Inflammatory macrophage treated with lipopolysaccharide for 1 hour (primary cell): ENCODE results near the gene SGSM2.
A peak's percentile ranks its signal among the peaks of the same experiment; 100 is the strongest.
"Not testable (repeated sequence)": the region's sequence is repeated elsewhere in the genome, so short reads cannot be mapped to it uniquely, and the experiment has no call there.

Experiments used
- DNase-seq, 2 donors: peaks; one replicate each; pipeline ENCODE4 v3.0.0-alpha.2; 2020 to 2022

The SGSM2 gene, protein sequence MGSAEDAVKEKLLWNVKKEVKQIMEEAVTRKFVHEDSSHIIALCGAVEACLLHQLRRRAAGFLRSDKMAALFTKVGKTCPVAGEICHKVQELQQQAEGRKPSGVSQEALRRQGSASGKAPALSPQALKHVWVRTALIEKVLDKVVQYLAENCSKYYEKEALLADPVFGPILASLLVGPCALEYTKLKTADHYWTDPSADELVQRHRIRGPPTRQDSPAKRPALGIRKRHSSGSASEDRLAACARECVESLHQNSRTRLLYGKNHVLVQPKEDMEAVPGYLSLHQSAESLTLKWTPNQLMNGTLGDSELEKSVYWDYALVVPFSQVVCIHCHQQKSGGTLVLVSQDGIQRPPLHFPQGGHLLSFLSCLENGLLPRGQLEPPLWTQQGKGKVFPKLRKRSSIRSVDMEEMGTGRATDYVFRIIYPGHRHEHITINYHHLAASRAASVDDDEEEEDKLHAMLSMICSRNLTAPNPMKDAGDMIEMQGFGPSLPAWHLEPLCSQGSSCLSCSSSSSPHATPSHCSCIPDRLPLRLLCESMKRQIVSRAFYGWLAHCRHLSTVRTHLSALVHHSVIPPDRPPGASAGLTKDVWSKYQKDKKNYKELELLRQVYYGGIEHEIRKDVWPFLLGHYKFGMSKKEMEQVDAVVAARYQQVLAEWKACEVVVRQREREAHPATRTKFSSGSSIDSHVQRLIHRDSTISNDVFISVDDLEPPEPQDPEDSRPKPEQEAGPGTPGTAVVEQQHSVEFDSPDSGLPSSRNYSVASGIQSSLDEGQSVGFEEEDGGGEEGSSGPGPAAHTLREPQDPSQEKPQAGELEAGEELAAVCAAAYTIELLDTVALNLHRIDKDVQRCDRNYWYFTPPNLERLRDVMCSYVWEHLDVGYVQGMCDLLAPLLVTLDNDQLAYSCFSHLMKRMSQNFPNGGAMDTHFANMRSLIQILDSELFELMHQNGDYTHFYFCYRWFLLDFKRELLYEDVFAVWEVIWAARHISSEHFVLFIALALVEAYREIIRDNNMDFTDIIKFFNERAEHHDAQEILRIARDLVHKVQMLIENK

DNA sequence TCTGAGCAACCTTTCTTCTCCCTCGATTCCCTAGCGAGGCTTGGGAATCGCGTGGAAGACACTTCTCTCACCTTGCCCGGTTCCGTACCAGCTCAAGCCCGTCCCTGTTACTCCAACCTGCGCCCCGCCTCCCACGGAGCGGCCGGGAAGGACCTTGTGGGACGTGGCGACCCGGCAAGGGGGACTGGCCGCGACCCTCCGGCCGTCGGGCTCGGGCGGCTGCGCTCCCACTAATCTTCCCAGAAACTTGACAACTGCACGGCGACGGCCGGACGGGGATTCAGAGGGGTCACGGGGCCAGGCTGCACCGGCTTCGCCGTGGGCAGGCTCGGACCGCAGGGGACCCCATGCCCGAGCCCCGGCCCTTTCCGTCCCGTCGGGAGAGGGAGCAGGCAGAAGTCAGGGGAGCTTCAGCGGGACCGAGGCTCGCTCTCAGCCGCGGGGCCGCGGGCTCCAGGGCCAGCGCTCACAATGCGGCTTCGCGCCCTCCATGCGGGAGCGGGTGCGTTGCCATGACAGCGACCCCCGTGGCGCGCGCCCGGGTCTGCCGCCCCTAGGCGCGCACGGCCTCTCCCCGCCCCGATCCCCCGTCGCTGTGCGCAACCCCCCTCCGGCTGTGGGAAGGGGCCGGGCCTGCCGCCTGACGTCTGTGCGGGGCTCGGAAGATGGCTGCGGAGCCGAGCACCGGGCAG, at the start of gene SGSM2:
Gene SGSM2, plus strand, starts transcription at position 650 of the 692 bp plus-strand sequence. CDS start 188 bp downstream, outside the sequence.
- peak in 1 of 2 donors; percentile 11 for DNase-seq

DNA sequence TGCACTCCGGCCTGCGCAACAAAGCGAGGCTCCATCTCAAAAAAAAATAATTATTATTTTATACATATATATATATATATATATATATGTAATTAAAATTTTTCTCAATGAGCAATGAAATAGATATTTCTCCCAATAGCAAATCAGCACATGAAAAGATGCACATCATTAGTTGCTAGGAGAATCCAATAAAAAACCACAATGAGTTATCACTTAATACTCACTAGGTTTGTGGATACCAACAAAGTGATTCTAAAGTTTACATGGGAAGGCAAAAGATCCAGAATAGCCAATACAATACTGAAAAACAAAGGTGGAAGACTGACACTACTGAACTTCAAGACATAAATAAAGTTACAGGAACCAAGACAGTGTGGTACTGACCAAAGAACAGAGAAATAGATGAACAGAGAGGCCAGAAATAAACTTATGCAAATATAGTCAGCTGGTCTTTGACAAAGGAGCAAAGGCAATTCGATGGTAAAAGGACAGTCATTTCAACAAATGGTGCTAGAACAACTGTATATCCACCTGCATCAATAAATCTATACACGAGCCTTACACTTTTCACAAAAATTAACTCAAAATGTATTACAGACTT, 47.3 kb upstream of the SGSM2 start:
- DNase-seq, result no peak

DNA sequence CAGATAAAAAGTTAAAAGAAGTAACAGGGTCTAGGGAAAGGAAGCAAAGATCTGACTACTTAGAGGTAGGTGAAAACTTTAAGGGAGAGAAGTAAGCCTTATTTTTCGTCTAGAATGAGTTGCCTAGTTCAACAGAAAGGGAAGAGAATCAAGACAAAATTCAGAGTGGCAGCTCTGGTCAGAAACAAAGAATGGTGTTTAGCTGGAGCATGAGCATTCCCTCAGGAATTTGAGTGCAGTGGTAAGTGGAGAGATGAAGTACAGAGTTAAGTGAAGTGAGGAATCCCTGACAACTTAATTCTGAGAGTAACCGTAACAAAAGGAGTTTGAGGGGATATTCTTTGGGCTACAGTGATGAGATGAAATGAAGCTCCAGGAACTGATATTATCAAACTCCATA, 45.2 kb upstream of the SGSM2 start:
- no peak for DNase-seq

DNA sequence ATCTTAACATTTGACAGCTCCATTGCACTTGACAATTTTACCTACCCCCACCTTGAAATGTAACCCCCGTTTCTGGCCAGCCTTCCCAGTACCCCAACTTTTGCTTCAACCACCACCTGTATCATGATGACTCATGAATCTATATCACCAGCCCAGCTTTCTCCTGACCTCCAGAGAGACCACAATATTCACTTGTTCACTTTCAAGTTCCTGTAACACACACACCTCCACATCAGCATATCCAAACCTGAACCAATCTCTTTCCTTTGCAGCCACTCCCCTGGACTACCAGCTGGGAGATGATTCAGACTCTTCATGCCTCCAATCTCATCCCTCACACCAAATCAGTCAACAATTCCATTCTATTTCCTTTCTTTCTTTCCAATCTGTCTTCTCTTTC, 41.7 kb upstream of the SGSM2 start:
- DNase-seq, result no peak

DNA sequence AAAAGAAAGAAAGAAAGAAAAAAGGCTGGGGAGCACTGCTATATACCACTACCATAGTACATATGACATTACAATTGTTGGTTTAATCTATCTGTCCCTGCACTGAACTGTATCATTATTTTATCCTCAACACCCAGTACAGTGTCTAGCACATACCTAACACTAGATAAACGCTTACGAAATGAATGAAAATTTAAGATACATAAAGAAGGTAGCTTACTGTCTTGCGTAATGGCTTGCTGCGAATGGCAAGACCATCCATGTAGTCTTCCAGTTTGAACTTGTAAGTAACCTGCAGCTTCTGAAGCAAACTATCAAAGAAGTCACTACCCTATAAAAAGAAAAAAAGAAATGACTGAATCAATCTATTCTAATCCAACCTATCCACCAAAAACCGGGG, 40.3 kb upstream of the SGSM2 start:
- DNase-seq, result no peak

DNA sequence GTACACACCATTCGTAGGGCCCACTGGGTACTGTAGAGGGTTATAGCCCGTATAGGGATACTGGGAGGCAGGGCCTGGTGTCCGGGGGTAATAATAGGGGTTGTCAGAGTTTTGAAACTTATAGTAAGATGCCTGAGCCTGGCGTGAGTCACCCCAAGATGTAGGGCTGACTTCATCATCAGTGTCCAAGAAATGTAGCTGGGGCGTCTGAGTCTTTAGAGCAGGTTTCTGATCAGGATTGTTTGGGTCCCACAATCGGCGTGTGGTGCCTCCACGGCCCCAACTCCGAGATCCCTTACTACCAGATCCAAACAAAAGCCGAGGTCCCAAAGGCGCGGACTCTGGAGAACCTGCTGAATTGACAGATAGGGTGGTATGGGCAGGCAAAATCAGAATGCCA, 38.2 kb upstream of the SGSM2 start:
- DNase-seq, result no peak

DNA sequence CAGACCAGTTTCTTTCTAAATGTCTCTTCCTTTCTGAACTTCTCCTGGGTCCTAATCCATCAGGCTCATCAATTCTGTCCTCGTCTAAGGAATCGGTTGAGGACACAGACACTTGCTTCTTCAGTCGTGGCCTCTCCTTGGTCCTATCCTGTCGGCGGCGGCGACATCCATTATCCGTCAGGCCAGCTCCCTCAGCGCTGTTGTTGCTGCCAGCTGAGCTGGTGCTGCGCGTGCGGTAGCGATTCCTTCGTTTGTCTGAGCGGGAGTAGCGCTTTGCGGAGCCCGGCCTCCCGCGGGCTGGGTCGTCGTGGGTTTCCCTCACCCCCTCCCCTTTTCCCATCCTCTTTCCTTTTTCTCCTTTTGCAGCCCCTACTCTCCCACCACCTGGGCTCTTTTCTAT, 37.5 kb upstream of the SGSM2 start:
- no peak for DNase-seq

DNA sequence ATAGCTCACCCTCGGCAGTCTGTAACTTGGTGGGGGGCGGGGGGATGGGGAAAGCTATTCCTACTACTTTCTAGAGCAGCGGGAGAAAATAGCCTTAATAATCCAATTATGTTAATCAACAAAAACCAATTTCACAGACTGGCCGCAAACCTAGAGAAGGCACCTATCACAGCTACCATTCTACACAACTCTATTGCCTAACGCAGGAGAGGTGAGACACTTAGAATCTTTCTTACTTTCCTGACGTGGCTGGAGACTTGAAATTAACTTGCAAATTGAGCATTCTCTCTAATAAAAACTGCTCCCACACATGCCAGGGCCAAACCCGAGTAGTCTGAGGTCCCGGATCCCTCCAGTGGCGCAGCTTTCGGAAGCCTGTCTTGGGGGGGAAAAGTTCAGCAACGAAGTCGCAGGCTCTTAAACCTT, 34.5 kb upstream of the SGSM2 start:
- no peak for DNase-seq

DNA sequence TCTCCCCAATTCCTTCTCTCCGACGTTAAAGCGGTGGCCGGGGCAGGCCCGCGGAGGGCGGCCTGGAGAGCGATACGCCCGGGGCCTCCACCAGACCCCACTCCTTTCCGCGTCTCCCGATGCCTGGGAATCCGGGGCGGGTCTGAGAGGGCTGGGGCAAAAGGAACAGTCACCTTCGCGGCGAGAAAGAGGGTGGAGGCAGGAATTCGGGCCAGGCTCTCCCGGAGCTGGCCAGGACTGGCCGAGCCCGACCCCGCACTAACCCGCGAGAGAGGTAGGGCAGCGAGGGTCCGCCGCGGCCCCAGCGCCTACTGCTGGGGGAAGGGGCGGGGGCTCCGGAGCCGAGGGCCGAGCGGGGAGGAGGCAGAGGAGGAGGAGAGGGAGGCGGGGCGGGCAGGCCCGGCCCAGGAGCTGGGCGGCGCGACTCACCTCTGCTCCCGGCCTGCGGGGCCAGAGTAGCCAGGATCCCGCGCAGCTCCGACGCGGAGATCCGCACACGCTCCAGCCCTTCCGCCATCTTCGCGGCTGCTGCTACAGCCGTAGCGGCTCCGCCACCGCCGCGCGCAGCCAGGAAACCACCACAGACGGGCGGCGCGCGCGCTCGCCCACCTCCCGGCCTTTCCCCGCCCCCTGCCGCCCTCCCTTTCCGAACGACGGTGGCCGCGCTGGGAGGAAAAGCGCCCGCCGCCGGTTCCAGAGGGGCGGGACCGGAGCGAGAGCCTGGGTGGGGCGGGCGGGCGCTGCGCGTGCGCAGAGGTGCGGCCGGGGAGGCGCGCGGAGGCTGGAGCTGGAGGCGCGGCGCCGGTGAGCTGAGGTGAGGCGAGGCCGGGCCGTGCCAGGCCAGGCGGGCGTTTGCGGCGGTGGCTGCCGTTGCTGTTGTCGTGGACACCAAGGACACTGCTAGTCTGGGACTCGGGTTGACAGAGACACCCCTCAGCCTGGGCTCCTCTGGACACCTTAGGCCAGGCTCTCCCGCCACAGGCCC, 33.8 kb upstream of the SGSM2 start, which contains the start of the genes SMG6 and SRR:
Gene SMG6, minus strand, starts transcription at position 582 of the 985 bp plus-strand sequence. Its CDS starts 65 bp downstream, at position 517.
Gene SRR, plus strand, starts transcription at position 747 of the 985 bp plus-strand sequence. CDS start 11,611 bp downstream, outside the sequence.
- peak; percentile 86 to 93 for DNase-seq

DNA sequence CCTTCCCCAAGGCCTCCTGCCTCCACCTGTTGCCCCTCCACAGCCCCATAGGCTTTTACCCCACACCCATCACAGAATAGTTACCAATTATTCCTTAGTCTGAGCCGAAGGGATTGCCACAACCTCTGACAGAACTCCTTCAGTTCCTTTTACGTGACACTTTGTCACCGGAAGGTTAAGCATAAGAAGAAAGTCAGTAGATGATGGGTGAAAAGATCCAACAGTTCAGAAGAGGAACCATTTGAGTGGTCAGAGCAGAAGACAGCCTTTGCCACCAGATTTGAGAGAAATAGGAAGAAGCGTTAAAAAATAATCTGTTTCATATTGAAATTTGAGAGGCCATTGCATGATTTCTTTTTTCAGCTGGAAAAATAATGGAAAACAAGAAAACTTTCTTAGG, 32.4 kb upstream of the SGSM2 start:
- peak; percentile 38 to 52 for DNase-seq

DNA sequence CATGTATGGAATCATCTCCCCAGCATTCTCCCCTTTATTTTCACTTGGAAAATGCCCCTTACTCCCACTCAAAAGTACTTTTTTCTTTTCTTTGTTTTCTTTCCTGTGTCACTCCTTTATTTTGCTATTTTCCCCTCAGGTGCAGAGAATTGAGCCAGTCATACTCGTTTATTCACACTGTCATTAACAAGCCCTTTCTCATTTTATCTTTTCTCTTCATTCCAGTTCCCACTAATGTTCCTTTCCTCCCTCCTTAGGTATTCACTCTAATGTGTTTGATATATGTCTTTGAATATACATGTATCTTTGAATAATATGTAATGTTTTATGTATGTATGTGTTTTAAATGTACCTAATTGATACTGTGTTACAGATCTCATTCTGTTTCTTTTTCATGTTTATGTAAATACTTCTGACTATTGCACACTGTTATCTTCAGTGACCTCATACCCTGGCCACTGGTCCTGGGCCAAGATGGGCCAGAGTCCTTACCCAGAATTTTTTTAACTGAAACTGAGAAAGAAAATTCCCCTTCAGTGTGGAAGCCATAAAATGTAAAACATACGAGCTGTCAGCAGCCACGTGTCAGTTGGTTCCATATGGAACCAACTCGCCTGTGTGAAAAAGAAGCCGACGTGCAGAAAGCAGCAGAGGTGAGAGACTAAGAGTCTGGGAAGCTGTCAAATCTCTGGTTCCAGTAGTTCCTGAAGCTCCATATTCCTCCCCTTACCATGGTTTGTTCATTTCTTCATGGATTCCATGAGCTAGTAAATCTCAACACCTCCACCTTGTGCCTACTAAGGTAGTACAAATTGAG, 27.8 kb upstream of the SGSM2 start:
- no peak for DNase-seq

DNA sequence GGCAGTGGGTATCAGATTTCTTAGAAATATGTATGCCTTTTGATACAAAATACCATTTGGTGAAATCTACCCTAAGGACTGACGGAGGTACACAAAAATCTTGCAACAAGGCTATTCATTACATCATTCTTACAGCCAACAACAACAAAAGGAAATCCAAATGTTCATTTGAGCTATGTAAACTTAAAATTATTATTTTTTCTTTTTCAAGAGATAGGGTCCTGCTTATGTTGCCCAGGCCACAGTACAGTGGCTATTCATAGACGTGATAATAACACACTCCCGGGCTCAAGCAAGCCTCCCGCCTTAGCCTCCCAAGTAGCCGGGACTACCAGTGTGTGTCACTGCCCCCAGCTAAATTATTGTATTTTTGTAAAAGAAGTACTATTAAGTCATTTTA, 24.6 kb upstream of the SGSM2 start:
- no peak for DNase-seq

DNA sequence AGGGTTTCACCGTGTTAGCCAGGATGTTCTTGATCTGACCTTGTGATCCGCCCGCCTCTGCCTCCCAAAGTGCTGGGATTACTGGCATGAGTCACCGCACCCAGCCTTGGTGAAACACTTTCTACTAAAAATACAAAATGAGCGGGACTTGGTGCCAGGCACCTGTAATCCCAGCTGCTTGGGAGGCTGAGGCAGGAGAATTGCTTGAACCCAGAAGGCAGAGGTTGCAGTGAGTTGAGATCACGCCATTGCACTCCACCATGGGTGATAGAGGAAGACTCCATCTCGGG, 20.4 kb upstream of the SGSM2 start:
- DNase-seq, result not testable (repeated sequence)

DNA sequence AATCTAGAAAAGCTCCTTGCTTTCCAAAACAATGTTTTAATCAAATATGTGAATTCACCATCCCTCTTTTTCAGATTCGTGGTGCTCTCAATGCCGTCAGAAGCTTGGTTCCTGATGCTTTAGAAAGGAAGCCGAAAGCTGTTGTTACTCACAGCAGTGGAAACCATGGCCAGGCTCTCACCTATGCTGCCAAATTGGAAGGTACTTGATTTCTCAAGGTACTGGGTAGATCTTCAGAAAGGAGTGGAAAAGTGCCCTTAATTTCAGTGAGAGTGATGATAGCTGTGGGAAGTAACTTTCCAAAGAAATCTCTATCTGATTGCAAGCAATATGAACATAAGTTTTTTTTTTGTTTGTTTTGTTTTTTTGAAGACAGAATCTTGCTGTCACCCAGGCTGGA, 19.5 kb upstream of the SGSM2 start:
- no peak for DNase-seq

DNA sequence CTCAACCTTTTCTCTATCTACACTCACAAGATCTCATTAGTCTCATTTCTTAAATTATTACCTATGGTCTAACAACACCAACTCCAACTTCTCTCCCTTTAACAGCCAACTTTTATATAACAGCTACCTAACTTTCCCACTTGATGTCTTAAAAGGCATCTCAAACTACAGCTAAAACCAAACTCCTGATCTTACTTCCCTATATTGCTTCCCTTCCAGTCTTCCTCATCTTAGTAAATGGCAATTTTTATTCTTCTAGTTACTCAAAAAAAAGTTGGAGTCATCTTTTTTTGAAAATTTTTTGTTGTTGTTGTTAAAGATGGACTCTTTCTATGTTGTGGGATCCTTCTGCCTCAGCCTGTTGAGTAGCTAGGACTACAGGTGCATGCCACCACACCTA, 18.2 kb upstream of the SGSM2 start:
- peak in 1 of 2 donors; percentile 18 for DNase-seq

DNA sequence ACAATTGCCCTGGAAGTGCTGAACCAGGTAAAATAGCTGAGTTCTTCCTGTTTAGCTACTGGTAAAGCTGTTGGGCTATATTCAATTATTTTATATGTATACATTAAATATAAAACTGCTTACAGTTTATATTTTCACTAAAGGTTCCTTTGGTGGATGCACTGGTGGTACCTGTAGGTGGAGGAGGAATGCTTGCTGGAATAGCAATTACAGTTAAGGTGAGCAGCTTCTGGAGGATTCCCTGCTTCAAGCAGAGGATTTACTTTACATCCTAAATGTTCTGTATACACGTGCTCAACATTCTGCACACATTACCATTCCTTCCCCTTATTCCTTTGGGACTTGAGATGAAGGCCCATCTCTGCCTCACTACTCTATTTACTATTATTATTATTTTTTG, 15.9 kb upstream of the SGSM2 start:
- no peak for DNase-seq

DNA sequence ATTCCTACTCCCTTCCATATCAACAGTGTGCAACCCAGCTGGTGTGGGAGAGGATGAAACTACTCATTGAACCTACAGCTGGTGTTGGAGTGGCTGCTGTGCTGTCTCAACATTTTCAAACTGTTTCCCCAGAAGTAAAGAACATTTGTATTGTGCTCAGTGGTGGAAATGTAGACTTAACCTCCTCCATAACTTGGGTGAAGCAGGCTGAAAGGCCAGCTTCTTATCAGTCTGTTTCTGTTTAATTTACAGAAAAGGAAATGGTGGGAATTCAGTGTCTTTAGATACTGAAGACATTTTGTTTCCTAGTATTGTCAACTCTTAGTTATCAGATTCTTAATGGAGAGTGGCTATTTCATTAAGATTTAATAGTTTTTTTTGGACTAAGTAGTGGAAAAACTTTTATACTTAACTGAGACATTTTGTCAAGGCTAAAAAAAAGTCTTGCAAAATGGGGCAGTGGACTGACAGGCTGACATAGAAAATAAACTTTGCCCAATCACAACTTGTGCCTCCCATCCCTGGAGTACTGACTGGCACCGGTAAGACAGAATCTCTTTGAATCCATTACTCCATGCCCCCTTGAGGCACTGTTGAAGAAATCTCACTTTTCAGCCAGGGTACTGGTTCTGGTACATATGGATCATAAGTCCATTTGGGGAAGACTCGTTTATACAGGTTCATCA, 13.5 kb upstream of the SGSM2 start:
- DNase-seq, result no peak

DNA sequence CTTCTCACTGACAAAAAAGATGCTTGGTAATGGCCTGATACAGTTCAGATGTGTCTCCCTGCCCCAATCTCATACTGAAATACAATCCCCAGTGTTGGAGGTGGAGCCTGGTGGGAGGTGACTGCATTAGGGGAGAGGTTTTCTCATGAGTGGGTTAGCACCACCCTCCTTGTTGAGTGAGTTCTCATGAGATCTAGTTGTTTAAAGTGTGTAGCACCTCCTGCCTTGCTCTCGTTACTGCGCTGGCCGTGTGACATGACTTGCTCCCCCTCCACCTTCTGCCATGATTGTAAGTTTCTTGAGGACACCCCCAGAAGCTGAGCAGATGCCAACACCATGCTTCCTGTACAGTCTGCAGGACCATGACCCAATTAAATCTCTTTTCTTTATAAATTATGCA, 6.0 kb upstream of the SGSM2 start:
- DNase-seq, result no peak

DNA sequence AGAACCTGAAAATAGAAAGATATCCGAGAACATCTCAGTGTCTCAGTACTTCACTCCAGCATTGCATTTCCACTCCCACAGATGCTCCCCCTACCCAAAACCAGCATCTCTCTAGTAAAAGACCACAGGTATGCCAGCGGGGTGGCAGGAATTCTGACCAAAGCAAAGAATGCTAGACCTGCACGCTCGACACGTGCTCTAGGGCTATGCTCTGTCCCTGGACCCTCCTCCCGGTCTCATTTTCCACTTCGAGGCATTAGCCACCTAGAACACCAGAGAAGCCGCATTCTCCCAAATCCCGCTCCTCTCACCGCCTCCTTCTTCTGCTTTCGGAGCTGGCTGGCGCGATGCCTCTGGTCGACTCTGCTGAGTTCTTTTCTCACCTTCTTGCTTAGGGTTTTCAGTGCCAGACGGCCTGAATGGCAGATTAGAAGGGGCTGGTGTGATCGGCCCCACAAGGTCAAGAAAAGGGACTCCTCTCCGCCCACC, 1.5 kb upstream of the SGSM2 start:
- DNase-seq, result no peak
